ENCODE data around the gene LRCH1.

DNA sequence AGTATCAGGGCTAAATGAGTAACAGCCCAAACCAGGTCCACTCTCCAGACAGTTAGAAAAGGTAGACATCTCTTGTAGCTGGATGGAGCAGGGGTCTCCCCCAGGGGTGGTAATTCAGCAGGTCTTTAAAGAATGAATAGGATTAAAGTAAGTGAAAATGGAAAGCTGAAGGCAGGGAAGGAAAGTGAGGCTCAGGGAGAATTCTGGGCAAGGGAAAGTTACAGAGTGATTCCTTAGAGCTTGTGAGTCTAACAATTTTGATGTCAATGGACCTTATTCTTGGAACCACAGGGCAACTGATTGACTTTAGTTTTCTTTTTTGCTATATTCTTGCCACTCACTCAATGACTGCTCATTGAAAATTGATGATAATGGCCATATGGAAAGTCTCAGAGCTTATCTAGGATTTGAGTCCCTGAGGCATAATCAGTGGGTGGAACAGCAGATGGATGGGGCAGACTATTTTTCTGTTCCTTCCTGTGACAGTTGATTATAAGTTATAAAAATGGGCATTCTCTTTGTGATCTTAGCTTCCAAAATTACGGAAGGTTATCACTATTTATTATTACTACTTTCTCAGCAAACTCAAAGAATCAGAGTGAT is 76.9 kb downstream of the LRCH1 start:
- TF ChIP-seq RAD21 (IDR thresholded peaks at IDR 0.05), result no peak
- no peak for TF ChIP-seq MAX (IDR thresholded peaks at IDR 0.05)
- no peak for TF ChIP-seq YY1 (IDR thresholded peaks at IDR 0.05)
- TF ChIP-seq, protein P1, sequence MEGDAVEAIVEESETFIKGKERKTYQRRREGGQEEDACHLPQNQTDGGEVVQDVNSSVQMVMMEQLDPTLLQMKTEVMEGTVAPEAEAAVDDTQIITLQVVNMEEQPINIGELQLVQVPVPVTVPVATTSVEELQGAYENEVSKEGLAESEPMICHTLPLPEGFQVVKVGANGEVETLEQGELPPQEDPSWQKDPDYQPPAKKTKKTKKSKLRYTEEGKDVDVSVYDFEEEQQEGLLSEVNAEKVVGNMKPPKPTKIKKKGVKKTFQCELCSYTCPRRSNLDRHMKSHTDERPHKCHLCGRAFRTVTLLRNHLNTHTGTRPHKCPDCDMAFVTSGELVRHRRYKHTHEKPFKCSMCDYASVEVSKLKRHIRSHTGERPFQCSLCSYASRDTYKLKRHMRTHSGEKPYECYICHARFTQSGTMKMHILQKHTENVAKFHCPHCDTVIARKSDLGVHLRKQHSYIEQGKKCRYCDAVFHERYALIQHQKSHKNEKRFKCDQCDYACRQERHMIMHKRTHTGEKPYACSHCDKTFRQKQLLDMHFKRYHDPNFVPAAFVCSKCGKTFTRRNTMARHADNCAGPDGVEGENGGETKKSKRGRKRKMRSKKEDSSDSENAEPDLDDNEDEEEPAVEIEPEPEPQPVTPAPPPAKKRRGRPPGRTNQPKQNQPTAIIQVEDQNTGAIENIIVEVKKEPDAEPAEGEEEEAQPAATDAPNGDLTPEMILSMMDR (IDR thresholded peaks at IDR 0.05; ENCODE audit: low read depth, low read length, missing input control), result no peak
- no peak for TF ChIP-seq RXRA (IDR thresholded peaks at IDR 0.05)
- TF ChIP-seq JUND (IDR thresholded peaks at IDR 0.05), result no peak
- no peak for TF ChIP-seq SP1 (IDR thresholded peaks at IDR 0.05)
- TF ChIP-seq TAF1 (conservative IDR thresholded peaks at IDR 0.05), result no peak
- TF ChIP-seq NR2F2 (IDR thresholded peaks at IDR 0.05), result no peak
